Measurements from ENCODE around the gene CAPN10.

Gene CAPN10

DNA sequence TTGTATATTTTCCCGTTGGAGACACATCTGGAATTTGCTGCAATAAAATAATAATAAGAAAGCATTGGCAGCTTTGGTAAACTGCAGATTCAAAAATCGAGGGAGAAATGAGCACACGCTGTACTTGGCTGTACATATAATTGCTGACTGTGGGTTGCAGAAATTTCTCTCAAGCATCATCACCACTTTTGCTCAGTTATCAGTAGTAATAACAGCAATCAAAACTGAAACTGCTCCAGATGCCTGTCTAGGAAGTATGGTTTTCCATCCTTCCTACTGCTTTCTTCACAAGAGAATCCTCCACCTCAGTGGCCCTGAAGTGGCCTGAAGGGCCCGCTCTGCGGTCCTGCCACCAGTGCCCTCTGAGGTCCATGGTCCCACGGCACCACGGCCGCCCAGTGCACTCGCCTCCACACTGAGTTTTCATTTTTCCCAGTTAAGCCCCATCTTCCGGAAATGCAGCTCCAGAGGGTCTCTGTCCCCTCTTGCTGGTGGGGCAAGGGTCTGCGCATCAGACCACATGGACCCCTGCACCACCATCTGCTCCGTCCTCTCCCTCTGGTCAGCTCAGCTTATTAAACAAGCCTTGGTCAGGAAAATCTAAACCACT lies 22.5 kb upstream of the CAPN10 start:
- no peak for DNase-seq (ENCODE audit: low read depth)

DNA sequence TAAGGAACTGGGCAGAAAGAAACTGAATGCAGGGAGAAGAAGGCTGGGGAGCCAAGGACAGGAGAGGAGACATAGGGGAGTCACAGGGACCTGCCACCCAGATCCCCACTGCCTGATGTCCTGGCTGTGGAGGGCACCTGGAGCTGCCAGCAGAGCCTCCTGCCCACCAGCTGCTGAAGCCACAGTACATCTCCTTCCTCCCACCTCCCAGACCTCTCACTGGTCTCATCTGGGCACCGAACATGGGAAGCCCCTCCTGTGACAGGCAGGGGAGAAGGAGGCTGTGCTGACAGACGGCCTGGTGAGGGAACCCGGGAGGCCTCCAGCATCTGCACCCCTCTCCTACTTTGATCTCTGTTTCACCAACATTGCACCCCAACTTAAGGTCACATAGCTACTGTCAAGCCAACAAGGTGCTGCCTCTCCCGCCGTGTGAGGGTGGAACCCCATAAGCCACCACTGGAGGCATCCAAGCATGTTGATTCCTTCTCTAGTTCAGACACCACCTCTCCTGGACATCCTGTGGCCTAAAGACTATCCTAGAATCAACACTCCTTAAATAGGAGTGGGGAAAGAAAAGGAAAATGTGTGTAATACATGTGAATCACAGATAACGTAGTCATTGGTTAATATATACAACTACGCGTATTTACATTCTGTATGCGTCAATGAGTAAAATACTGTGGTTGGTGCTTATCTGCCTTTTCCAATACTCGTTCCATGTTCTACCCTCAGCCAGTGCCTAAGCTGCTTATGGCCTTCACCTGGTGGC lies 21.8 kb upstream of the CAPN10 start:
- no peak for DNase-seq (ENCODE audit: low read depth)

DNA sequence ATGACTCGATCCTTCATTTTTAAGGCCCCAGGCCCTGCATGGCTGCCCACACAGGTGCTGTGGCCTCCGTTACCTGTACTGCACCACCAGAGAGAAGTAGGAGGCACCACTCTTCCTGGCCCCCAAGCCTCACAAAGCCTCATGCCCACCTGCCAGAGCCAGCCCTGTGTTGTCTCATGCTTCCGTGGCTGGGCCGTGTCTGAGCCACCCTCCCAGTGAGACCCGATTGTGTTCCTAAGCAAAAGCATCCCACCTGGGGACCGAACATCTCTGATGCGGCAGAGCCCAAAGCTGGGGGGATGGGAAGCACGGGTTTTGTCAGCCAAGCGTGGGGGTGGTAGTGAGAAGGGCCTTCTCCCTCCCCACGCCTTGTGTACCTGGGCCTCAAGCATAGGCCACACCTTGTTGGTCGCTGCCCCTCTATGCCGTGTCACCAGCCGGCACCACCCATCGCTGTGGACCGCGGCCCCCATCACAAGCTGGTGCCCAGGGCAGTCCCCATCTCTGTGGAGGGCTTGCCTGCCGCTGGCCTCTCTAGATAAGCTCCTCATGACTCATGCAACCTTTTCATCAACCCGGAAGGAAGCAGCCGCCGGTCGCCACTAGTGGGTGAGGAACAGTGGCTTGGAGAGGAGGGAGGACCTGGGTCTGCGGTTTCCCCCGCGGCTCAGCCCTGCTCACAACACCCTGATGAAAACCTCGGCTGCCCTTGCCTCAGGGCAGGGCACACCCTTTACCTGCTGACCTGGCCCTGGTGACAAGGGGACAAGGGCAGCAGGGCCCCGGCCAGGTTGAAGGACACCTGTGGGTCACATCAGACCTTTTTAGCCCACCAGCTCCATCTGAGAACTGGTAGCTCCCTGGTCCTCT lies 21.0 kb upstream of the CAPN10 start:
- peak; percentile 80 for DNase-seq (ENCODE audit: low read depth)

DNA sequence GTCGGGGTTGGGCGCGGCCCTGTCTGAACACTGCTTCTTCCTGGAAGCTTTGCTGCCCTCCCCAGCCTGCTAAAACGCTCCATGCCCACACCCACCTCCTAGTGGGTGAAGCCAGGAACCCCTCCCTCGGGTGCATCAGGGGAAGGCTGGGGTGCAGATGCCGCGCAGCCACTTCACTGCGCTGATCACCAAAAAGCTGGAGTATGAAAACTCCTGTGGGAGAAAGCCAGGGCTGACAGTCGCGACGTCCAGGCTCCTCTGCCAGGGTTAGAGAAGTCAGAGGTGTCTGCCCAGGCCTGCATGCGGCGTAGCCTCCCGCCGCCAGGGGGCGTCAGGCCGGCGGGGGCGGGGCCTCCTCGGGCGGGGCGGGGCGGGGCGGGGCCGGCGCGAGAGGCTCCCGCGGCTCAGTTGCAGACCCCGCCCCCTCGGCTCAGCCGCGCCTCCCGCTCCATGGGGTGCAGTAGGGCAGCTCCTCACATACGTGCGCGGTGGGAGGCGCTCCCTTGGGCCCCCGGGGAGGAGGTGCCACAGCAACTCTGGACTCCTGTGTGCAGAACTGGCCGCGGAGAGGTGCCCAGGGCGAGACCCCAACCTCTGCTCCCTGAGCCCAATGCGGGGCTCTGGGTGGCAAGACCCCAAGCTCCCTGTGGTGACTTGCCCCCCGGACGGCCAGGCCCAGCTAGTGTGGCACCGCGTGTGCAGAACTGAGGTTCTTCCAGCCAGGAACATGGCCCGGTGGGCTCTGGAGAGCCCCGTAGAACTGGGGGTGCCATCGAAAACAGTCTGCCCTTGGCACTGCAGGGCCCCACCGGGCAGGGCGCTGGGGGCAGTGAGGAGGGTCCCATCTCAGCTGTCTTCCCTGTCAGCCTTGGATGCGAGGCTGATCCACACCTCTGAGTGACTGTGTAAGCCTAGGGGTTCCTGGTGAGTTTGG lies 20.1 kb upstream of the CAPN10 start:
- DNase-seq (ENCODE audit: low read depth) = peak; percentile 84

DNA sequence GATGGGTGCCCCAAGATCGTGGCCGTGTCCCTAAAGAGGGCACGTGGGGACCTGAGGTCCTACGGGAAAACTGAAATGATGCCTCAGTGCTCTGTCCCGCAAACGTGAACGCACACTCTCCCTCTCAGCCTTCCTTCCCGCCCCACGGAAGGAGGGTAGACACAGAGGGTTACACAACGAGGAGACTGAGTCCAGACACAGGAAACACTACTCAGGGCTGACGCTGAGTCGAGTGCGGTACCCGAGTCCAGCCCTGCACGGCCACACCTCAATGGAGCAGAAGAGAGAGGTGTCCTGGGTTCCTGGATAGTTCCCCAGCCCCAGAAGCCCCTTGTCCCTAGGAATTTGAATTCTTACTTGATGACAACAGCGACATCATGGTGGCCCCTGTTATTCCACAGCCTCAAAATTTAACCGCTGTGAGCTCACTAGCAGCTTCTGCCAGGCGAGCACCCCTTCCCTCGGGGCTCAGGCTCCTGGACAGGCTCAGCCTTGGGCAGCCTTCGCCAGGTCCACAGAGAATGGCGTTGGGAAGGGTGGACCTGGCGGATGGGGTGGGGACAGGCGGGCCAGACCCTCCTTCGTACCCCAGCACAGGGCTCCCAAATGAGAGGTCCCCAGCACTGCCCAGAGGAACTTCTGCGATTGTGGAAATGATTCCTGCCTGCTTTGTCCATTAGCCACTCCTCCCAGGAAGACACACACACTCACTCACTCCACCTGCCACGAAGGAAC lies 19.2 kb upstream of the CAPN10 start:
- no peak for DNase-seq (ENCODE audit: low read depth)

DNA sequence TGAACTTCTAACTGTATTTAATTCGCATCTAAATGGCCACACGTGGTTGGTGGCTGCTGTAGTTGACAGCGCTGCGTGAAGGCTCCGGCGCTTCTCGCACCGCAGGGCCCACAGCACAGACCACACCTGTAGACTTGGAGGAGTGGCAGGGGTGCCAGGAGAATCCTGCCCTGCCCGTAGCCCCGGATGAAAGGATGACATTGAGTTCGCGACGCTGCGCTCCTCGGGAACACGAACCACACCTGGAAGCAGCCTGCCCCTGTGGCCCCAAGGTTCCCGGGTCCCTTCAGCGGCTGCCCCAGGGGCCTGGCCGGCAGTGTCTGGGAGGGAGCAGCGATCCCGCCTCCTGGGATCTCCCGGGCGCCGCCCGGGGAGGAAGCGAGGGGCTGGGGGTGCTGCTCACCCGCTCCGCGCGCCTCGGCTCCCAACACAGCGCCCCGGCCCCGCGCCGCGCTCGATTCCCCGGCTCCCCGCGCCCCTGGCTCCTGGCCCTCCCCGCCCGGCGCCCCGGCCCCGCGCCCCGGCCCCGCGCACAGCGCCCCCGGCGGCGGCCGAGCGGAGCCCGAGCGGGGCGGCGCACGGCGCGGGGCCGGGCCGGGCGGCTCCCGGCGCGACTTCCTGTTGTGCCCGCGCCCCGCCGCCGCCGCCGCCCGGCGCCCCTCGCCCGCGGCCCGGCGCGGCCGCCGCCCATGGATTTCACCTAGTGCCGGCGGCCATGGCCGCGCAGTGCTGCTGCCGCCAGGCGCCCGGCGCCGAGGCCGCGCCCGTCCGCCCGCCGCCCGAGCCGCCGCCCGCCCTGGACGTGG lies 18.5 kb upstream of the CAPN10 start, which contains the start of gene RNPEPL1:
RNPEPL1 (plus strand) TSS at position 613 of the 806 bp plus-strand sequence; CDS start at position 716, 103 bp downstream.
- no peak for DNase-seq (ENCODE audit: low read depth)

DNA sequence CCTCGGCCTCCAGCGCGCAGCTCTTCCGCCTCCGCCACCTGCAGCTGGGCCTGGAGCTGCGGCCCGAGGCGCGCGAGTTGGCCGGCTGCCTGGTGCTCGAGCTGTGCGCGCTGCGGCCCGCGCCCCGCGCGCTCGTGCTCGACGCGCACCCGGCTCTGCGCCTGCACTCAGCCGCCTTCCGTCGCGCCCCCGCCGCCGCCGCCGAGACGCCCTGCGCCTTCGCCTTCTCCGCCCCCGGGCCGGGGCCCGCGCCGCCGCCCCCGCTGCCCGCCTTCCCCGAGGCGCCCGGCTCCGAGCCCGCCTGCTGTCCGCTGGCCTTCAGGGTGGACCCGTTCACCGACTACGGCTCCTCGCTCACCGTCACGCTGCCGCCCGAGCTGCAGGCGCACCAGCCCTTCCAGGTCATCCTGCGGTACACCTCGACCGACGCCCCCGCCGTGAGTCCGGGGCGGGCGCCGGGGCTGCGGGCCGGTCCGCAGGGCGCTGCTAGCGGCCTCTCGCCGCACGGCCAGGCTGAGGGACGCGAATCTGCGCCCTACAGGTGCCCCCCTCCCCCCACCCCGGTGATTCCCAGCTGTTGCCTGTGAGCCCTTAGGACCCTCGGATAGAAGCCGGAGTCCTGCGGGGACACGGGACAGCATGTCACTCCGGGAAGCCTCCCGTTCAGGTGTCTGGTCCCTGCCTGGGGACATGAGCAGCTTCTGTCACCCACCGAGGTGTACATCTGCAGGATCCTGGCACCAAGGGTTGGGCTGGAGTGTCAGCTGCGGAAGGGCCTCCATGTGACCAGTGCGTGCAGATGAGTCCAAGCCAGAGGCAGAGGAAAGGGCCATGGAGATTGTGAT lies 17.6 kb upstream of the CAPN10 start:
- DNase-seq (ENCODE audit: low read depth) = no peak

DNA sequence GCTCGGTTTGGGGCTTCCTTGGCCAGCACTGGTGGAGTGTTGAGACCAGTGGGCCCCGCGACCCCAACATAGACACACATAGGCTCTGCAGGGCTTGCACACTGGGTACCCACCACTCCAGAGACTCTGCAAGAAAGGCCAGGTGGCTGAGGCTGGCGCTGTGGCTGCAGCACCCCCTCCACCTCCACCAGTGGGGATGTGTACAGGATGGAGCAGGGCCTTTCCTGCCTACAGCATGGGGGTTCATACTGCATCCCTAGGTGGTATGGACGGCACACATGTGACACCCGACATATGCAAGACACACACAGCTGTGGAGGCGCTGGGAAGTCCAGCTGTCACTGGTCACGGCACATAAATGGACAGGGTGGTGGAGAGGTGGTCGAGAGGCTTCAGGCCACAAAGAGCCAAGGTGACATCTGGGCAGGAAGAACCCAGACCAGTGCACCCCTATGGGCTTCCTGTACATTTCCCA lies 17.0 kb upstream of the CAPN10 start:
- DNase-seq (ENCODE audit: low read depth) = no peak

DNA sequence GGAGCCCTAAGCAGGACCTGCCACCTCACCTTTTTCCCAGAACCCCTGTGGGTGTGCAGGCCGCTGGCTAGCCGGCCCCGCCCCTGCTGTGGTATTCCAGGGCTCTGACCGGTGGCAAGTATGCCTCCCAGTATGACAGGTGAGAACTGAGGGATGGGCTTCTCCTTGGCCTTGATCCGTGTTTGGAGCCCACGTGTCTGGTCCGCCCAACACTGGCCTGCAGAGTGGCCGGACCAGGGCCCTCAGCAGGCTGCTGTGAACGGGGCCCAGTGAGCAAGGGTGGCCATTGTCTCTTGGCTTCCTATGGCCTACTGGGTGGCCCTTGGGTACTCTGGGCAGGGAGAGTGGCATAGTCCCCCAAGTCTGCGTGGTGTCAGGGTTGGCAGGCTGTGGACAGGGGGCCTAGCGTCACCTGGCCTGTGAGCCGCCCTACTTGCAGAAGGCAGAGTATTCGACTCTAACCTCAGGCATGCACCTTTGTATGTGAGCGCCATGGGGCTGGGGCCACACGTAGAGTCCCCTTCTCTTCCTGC lies 16.5 kb upstream of the CAPN10 start:
- no peak for DNase-seq (ENCODE audit: low read depth)

DNA sequence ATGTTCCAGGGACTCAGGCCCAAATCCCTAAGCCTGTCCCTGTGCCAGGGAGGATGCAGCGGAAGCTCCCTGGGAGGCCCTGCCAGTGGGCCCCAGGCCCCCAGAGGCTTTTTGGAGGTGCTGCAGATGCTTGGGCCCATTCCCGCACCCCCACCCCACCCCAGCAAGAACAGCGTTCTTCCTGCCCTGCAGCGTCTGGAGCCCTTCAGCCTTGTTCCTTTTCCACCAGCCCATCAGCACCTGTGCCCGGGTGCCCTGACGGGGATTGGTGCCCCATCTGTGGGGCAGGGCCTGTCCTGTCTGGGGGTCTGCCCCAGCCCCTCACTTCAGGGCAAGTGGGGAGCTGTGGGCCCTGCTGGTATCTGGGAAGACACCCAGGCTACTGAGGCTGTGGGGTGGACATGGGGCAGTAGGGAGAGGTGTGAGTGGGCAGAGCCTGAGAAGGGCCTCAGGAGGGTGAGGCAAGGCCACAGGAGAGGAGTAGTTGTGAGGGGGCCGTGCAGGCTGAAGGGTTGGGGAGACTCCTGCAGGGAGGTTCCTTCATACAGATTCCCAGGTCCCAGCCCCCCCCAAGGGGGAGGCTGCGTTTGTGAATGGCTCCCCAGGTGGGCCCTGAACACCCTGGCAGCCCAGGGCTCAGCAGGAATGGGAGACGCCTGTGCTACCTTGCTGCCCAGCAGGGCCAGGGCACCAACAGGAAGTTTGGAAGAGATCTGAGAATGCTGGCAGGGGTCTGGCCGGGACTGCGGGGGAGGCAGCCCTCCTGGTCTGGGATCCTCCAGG lies 15.8 kb upstream of the CAPN10 start:
- no peak for DNase-seq (ENCODE audit: low read depth)

DNA sequence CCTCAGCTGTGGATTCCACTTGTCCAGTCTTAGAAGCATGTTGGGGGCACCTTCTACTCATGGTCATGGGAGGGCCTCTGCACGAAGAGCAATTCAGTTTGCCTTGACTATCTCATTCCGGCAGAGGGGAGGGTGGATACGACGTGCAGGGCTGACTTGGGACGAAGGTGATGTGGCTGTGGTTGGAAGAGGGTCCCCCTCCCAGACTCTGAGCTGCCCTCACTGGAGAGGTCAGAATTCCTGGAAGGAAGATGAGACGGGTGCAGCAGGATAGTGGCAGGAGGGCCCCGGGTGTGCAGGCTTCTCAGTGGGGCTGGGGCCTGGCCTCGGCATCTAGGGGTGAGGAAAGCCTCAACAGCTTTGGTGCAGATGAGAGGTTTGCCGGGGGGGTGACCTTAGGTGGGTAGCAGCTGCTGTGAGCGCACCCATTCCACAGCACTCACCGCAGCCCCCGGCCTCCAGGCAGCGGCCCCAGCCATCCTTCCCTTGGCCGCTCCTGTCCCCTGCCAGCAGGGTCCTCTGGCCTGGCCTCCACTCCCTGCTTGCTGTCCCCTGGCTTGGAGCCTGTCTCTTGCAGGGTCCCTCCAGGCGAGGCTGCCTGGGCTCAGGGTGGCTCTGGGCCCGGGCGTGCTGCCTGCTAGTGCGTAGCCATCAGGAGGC lies 15.1 kb upstream of the CAPN10 start:
- DNase-seq (ENCODE audit: low read depth) = no peak

DNA sequence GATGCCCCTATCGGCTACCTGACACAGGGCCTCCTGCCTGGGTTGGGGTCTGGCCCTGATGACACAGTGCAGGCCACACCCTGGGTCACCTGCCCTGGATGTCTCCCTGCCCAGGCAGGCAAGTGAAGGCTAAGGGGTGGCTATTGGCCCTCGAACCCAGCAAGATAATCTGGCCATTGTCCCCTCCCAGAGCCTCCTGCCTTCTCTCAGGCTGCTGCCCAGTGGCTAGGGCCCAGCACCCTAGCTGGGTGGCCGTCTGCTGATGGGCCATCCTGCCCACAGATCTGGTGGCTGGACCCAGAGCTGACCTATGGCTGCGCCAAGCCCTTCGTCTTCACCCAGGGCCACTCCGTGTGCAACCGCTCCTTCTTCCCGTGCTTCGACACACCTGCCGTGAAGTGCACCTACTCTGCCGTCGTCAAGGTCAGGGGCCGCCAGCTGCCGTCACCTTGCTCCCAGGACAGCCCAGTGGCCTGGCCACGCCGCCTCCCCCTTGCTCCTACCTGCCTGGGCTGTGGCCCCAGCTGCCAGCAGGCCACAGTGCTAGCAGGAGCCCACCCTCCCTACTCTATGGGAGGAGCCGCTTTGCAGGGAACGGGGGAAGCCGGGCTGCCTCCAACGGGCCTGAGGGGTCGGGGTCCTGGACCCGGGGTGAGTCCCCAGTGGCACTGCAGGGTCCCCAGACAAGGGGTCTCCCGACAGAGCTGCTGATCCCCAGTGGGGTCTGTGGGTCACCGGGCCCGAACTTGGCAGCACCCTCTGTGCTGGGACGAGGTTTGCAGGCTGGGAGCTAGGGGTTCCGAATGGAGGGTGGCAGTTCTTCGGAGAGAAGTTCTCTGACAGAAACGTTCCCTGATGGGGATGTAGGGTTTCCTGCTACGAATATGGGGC lies 14.1 kb upstream of the CAPN10 start:
- no peak for DNase-seq (ENCODE audit: low read depth)

DNA sequence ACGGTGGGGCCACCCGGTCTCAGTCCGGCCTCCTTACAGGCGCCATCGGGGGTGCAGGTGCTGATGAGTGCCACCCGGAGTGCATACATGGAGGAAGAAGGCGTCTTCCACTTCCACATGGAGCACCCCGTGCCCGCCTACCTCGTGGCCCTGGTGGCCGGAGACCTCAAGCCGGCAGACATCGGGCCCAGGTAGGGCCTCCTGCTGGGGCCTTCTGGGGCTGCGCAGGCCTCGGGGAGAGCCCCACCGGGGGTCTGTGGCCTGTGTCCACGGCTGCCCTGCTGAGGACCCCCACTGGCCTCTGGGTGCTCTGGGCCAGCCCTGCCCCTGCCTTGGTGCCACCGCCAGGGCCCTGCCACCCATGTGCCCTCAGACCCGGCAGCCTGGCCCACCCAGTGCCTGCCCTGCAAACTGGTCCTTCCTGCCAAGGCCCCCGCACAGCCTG lies 13.4 kb upstream of the CAPN10 start:
- DNase-seq (ENCODE audit: low read depth) = no peak

DNA sequence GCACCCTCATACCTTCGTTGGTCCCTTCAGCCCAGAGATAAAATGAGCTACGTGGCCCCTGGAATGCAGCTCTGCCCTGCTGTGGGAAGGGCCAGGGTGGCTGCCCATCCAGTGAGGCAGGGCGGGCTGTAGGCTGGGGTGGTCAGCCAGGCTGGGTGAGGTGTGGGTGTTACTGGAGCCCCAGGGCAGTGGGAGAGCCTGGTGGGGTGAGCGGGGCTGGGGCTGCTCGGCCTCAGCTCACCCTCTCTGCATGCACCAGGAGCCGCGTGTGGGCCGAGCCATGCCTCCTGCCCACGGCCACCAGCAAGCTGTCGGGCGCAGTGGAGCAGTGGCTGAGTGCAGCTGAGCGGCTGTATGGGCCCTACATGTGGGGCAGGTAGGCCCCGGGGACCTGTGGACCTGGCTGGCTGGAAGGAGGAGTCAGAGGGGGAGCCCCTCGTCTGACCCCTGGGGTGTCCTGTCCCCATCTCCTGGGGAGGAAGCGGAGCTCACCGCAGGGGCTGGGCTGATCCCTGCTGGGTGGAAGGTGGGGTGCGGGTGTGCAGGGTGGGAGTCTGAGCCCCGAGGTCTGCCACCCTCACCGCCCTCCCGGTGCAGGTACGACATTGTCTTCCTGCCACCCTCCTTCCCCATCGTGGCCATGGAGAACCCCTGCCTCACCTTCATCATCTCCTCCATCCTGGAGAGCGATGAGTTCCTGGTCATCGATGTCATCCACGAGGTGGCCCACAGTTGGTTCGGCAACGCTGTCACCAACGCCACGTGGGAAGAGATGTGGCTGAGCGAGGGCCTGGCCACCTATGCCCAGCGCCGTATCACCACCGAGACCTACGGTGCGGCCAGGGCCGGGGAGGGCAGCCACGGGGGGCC lies 12.8 kb upstream of the CAPN10 start:
- no peak for DNase-seq (ENCODE audit: low read depth)

DNA sequence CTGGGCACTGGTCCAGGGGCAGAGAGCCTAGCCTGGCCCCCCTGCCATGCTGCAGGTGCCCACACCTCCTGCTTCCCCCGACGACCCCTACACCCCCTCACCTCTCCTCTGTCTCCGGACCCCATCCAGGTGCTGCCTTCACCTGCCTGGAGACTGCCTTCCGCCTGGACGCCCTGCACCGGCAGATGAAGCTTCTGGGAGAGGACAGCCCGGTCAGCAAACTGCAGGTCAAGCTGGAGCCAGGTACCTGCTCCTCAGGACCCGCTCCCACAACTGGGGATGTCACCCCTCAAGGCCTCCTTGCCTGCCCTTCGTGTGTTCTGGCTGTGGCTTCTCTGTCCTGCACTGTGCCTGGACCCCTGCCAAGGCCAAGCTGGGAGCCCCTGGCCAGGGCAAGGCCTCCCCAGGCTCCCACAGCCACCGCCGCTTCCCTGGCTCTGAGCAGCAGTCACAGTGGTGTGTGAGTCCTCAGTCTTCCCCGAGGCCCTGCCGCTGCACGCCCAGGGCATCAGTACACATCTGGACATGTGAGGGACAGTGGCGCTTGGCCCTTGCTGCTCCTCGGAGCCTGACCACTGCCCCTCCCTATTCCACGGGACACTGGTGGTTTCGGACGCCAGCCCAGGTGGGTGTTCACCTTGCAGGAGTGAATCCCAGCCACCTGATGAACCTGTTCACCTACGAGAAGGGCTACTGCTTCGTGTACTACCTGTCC lies 12.0 kb upstream of the CAPN10 start:
- no peak for DNase-seq (ENCODE audit: low read depth)

All from stimulated activated CD8-positive, alpha-beta memory T cell treated with anti-CD3 and anti-CD28 coated beads, Interleukin-15, amount 100 ng/mL, for 1 hour (primary cell).